ENCODE results near the gene SMYD4. TPM values are rescaled to one million over a fixed set of nuclear protein-coding genes. Genes with fewer than 3 reads are reported as not detected.

SMYD4 gene
- total RNA-seq, 6 experiments from 2014 or later: 6.3 to 10.3 (median 8.7) TPM

- Mint-ChIP-seq H3K9me3 (no peaks in the 10 kb centered on the region), H3K36me3 (ENCODE audit: low read depth) (peaks cover 15% of the 10 kb centered on the region), H3K4me1 (ENCODE audit: low read depth) (peaks cover 13% of the 10 kb centered on the region), H3K27me3 (ENCODE audit: insufficient read depth) (peaks cover 5% of the 10 kb centered on the region), H3K4me3 (no peak overlapping the region), H3K27ac (no peak overlapping the region)
- DNase-seq: no peak
- TF ChIP-seq CTCF (IDR thresholded peaks at IDR 0.05): no peak
These were observed 17.5 kb upstream of the SMYD4 start for GRCh38 chr17:1847191-1847590.

DNA sequence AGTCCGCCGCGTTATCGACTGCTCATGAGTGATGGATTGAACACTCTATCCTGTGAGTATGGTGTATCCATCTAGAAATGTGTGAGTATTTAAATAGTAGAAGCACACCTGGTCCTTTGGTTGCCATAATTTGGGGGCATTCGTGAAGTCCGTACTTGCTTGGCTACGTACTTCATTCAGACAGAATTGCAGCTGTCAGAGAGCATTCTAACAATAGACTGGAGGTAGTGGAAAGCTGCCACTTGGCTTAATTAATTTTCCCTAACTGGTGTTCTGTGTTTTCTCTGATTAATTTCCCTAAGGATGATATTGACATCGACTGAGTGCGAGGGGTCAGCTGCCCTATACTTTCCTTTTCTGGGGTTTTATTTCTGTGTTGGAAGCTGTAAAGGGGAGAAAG, 14.2 kb upstream of the SMYD4 start:
- peaks cover 15% of the 10 kb centered on the region for H3K36me3 Mint-ChIP-seq (ENCODE audit: low read depth)
- no peaks in the 10 kb centered on the region for H3K27me3 Mint-ChIP-seq (ENCODE audit: insufficient read depth)
- H3K9me3 Mint-ChIP-seq: no peaks in the 10 kb centered on the region

DNA sequence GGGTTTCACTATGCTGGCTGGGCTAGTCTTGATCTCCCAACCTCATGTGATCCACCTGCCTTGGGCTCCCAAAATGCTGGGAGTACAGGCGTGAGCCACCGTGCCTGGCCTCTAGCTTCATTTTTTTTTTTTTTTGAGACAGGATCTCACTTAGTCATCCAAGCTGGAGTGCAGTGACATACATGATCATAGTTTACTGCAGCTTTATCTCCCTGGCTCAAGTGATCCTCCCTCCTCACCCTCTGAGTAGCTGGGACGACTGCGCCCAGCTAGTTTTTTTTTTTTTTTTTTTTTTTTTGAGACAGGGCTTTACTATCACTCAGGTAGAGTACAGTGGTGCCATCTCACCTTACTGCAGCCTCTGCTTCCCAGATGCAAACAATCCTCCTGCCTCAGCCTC, 9.8 kb upstream of the SMYD4 start:
- H3K4me1 Mint-ChIP-seq (ENCODE audit: low read depth): peaks cover 6% of the 10 kb centered on the region
- no peak overlapping the region for H3K27ac Mint-ChIP-seq
- TF ChIP-seq CTCF (IDR thresholded peaks at IDR 0.05): no peak
- no peak overlapping the region for H3K4me3 Mint-ChIP-seq
- H3K9me3 Mint-ChIP-seq: no peaks in the 10 kb centered on the region
- no peak for DNase-seq
- H3K36me3 Mint-ChIP-seq (ENCODE audit: low read depth): peaks cover 13% of the 10 kb centered on the region; the same call in 1 of the 2 replicates
- no peaks in the 10 kb centered on the region for H3K27me3 Mint-ChIP-seq (ENCODE audit: insufficient read depth)

More for the DNA sequence above, 14.2 kb upstream of the SMYD4 start:
- no peak for DNase-seq
- Mint-ChIP-seq H3K4me3 (no peak overlapping the region), H3K27ac (no peak overlapping the region), H3K4me1 (ENCODE audit: low read depth) (no peaks in the 10 kb centered on the region)
- TF ChIP-seq CTCF (IDR thresholded peaks at IDR 0.05): no peak

GRCh38 chr17:1834380-1835149, 4.9 kb upstream of the SMYD4 start:
- DNase-seq: no peak
- no peaks in the 10 kb centered on the region for H3K27me3 Mint-ChIP-seq (ENCODE audit: insufficient read depth)
- H3K27ac Mint-ChIP-seq: no peak overlapping the region
- TF ChIP-seq CTCF (IDR thresholded peaks at IDR 0.05): no peak
- H3K9me3 Mint-ChIP-seq: no peaks in the 10 kb centered on the region
- peaks cover 19% of the 10 kb centered on the region for H3K4me1 Mint-ChIP-seq (ENCODE audit: low read depth)
- peaks cover 10% of the 10 kb centered on the region; the same call in 1 of the 2 replicates for H3K36me3 Mint-ChIP-seq (ENCODE audit: low read depth)
- H3K4me3 Mint-ChIP-seq: no peak overlapping the region

DNA sequence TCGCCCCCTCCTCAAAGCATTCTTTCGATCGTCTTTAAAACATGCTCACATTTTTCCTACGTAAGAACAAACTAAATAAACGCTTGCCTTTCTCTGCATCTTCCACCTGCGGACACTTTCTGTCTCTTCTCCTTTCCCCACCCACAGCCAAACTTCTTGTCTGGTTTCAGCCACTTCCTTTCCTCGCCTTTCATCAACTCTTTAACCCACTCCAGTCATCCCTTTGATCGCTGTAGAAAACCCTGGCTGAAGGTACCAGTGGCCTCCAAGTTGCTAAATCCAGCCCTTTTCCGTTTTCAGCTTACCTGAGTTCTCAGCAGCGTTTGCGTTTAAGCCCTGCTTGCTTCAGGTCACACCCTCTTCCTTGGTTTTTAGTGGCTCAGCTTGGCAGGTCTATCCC, 586 bp upstream of the SMYD4 start:
- H3K27me3 Mint-ChIP-seq (ENCODE audit: insufficient read depth): no peaks in the 10 kb centered on the region; the same call in 1 of the 2 replicates
- H3K36me3 Mint-ChIP-seq (ENCODE audit: low read depth): peaks cover 6% of the 10 kb centered on the region; the same call in 1 of the 2 replicates
- no peak for DNase-seq
- H3K27ac Mint-ChIP-seq: peak overlapping the region; percentile 73
- TF ChIP-seq CTCF (IDR thresholded peaks at IDR 0.05): no peak
- peaks cover 28% of the 10 kb centered on the region for H3K4me1 Mint-ChIP-seq (ENCODE audit: low read depth)
- H3K4me3 Mint-ChIP-seq: peak overlapping the region; percentile 97
- H3K9me3 Mint-ChIP-seq: no peaks in the 10 kb centered on the region

All from HFFc6 (cell line).